HUES48 (cell line): ENCODE data around the gene HPGDS.
"Not testable (repeated sequence)": the region's sequence is repeated elsewhere in the genome, so short reads cannot be mapped to it uniquely, and the experiment has no call there.

Source experiments
- H3K27ac ChIP-seq: one replicate; pipeline ENCODE4 v1.7.0; 2013; ENCODE audit warnings: low read depth, low read length, inconsistent platforms
- H3K27me3 ChIP-seq: 2 replicates; pipeline ENCODE4 v1.6.1; 2013; ENCODE audit warnings: mild to moderate bottlenecking, low read length; ENCODE audit not compliant: control insufficient read depth, insufficient read depth
- H3K36me3 ChIP-seq: 2 replicates; pipeline ENCODE4 v1.6.1; 2013; ENCODE audit warnings: low read length; ENCODE audit not compliant: control insufficient read depth, insufficient read depth
- H3K4me1 ChIP-seq: 2 replicates; pipeline ENCODE4 v1.6.1; 2013; ENCODE audit warnings: mild to moderate bottlenecking, low read length; ENCODE audit not compliant: control insufficient read depth, insufficient read depth
- H3K4me3 ChIP-seq: 2 replicates; pipeline ENCODE4 v1.5.1; 2013; ENCODE audit warnings: mild to moderate bottlenecking, low read depth, low read length
- H3K9ac ChIP-seq: 2 replicates; pipeline ENCODE4 v1.6.1; 2013; ENCODE audit warnings: mild to moderate bottlenecking, low read depth, low read length, moderate library complexity
- H3K9me3 ChIP-seq: 2 replicates; pipeline ENCODE4 v1.6.1; 2013; ENCODE audit warnings: low read length; ENCODE audit not compliant: control insufficient read depth, insufficient read depth

Gene HPGDS

GRCh38 chr4:94325835-94326234 lies 16.8 kb downstream of the HPGDS start:
- H3K4me3 ChIP-seq, result no peak overlapping the region
- no peak overlapping the region for H3K27ac ChIP-seq
- no peak overlapping the region for H3K9ac ChIP-seq
- H3K27me3 ChIP-seq, result no peaks in the 10 kb centered on the region
- peaks cover 26% of the 10 kb centered on the region for H3K9me3 ChIP-seq
- no peaks in the 10 kb centered on the region for H3K4me1 ChIP-seq
- H3K36me3 ChIP-seq, result no peaks in the 10 kb centered on the region

DNA sequence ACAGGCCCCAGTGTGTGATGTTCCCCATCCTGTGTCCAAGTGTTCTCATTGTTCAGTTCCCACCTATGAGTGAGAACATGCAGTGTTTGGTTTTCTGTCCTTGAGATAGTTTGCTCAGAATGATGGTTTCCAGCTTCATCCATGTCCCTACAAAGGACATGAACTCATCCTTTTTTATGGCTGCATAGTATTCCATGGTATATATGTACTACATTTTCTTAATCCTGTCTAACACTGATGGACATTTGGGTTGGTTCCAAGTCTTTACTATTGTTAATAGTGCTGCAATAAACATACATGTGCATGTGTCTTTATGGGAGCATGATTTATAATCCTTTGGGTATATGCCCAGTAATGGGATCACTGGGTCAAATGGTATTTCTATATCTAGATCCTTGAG lies 22.7 kb downstream of the HPGDS start:
- not testable (repeated sequence) for H3K27me3 ChIP-seq

GRCh38 chr4:94307231-94307871 lies 35.3 kb downstream of the HPGDS start:
- H3K27ac ChIP-seq, result no peak overlapping the region
- H3K4me1 ChIP-seq, result no peaks in the 10 kb centered on the region
- H3K9me3 ChIP-seq, result no peaks in the 10 kb centered on the region
- no peak overlapping the region for H3K9ac ChIP-seq
- H3K36me3 ChIP-seq, result no peaks in the 10 kb centered on the region
- no peaks in the 10 kb centered on the region for H3K27me3 ChIP-seq
- no peak overlapping the region for H3K4me3 ChIP-seq

More for the DNA sequence above, 22.7 kb downstream of the HPGDS start:
- not testable (repeated sequence) for H3K9ac ChIP-seq, H3K4me1 ChIP-seq, H3K4me3 ChIP-seq, H3K27ac ChIP-seq, H3K36me3 ChIP-seq
- H3K9me3 ChIP-seq, result peaks cover 13% of the 10 kb centered on the region

GRCh38 chr4:94306713-94307112 lies 35.9 kb downstream of the HPGDS start:
- H3K9ac ChIP-seq, result no peak overlapping the region
- H3K4me3 ChIP-seq, result no peak overlapping the region
- H3K36me3 ChIP-seq, result no peaks in the 10 kb centered on the region
- H3K27me3 ChIP-seq, result no peaks in the 10 kb centered on the region
- H3K9me3 ChIP-seq, result no peaks in the 10 kb centered on the region
- no peak overlapping the region for H3K27ac ChIP-seq
- no peaks in the 10 kb centered on the region for H3K4me1 ChIP-seq

DNA sequence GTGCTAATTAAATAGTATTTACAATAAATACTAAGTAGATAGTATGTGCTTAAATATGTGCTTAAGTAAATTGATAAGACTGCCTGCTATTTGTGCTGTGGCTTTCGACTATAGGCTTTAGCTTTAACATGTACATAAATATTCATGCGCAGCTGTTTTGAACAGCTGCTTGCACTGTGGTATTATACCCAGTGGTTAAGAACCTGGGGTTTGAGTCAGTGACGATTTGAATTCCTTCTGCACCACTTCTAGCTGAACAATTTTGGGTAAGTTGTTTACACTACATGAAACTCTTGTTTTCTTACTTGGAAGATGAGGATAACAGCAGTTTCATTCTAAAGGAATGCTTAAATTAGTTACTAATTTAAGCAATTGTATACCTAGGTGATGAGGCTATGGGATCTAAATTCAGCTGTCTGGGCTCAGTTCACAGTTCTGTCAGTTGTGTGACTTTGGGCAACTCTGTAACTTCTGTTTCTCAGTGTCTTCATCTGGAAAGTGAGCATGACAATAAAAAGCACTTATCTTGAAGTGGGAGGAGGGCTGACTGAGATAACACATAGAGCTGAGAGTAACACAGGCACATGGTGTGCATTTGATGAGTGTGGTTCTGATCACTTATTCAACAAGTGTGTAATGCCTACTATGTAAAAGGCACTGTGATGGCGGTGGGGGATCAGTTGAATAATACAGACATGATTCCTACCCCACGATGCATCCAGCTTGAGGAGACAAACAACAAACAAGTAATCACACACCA lies 37.0 kb downstream of the HPGDS start:
- Histone ChIP-seq H3K4me1 (no peaks in the 10 kb centered on the region), H3K4me3 (no peak overlapping the region), H3K27ac (no peak overlapping the region), H3K27me3 (no peaks in the 10 kb centered on the region), H3K36me3 (no peaks in the 10 kb centered on the region), H3K9ac (no peak overlapping the region), H3K9me3 (no peaks in the 10 kb centered on the region)

DNA sequence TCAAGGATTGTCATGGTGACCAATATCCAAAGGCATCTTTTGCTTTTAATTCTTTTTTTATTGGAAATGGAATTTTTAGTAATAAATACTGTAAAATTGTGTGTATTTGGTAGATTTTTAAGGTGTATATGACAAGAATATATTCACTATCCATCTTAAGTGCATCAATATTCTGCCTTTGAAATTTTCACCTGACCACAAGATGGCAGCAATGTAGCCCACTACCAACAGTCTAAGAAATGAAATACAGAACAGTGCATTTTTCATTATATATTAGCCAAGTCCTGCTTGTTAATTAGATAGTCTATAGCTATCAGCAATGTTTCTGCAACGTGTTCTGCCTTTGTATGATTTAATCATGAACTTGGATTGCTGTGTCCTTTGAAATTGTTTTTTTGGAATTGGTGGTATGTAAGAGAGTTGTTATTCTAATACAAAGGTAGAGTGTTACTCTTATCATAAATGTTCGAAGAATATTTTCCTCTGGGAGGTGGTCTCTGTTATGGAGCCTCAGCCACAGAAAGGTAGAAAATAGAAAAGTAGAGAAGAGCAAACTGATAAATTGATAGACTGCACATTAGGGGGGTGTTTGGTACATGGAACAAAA lies 38.2 kb downstream of the HPGDS start:
- Histone ChIP-seq H3K4me3 (no peak overlapping the region), H3K9ac (no peak overlapping the region), H3K27ac (no peak overlapping the region), H3K27me3 (no peaks in the 10 kb centered on the region), H3K9me3 (no peaks in the 10 kb centered on the region), H3K36me3 (no peaks in the 10 kb centered on the region), H3K4me1 (no peaks in the 10 kb centered on the region)

DNA sequence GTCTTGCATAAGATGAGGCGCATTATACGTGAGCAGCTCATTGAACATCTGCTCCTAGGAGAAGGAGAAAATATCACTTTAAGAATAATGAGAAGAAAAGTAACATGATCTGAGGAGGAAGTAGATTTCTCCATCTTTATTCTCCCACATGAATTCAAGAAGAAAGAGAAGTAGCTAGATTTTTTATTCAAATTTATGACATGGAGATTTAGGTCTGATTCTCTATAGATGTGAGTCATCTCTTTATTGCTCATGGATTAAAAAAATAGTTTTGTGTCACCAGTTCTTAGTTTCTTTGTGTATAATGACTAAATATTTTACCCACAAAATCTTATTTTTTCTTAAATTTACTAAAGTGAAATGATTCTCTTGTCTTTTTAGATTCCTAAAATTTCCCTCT lies 40.4 kb downstream of the HPGDS start:
- Histone ChIP-seq H3K9me3 (no peaks in the 10 kb centered on the region), H3K27ac (no peak overlapping the region), H3K9ac (no peak overlapping the region), H3K36me3 (no peaks in the 10 kb centered on the region), H3K4me3 (no peak overlapping the region), H3K27me3 (no peaks in the 10 kb centered on the region), H3K4me1 (no peaks in the 10 kb centered on the region)

GRCh38 chr4:94298725-94299252 lies 43.8 kb downstream of the HPGDS start:
- Histone ChIP-seq H3K27ac (no peak overlapping the region), H3K36me3 (no peaks in the 10 kb centered on the region), H3K4me3 (no peak overlapping the region), H3K9me3 (no peaks in the 10 kb centered on the region), H3K27me3 (no peaks in the 10 kb centered on the region), H3K4me1 (no peaks in the 10 kb centered on the region), H3K9ac (no peak overlapping the region)

GRCh38 chr4:94295473-94295872 lies 47.2 kb downstream of the HPGDS start:
- H3K27ac ChIP-seq, H3K4me3 ChIP-seq, H3K9ac ChIP-seq, H3K27me3 ChIP-seq, H3K4me1 ChIP-seq, H3K9me3 ChIP-seq: not testable (repeated sequence)
- peaks cover 24% of the 10 kb centered on the region for H3K36me3 ChIP-seq

DNA sequence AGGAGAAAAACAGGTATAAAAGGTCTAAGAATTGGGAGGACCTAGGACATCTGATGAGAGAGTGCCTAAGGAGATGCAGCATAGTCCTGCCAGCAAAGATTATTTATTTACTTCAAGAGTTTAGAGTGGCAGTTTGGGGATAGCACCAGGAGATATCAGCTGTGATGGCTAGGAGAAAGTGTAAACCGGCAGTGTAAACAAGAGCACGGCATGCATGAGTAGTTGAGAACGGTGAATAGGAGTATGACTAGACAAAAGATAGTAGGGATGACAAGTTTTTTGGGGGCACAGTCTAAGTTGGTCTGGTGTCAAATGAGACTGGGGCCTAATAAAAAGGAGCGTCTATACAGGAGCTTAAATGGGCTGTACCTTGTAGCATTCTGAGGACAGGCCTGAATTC lies 48.7 kb downstream of the HPGDS start:
- not testable (repeated sequence) for H3K9ac ChIP-seq, H3K4me3 ChIP-seq, H3K4me1 ChIP-seq, H3K27me3 ChIP-seq, H3K9me3 ChIP-seq, H3K27ac ChIP-seq
- peaks cover 39% of the 10 kb centered on the region for H3K36me3 ChIP-seq

DNA sequence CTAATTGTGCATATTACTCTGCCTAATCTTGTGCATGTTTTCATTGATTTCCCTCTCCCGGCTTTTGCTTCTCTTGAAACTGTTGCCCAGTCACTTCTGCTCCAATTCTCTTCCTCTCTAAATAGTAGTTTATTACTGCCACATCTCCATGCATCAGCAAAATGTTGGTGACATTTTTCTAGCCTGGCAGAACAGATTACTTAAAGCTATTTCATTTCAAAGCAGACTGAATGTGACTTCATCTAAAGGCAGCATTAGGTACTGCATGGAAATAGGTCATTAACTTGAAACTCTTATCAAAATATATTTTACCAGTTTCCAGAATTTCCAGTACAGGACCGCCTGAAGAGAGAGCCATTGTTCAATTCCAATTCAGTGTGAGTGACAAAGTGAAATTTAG lies 52.4 kb downstream of the HPGDS start:
- H3K4me3 ChIP-seq, result no peak overlapping the region
- H3K27me3 ChIP-seq, result no peaks in the 10 kb centered on the region
- H3K27ac ChIP-seq, result no peak overlapping the region
- no peak overlapping the region for H3K9ac ChIP-seq
- no peaks in the 10 kb centered on the region for H3K9me3 ChIP-seq
- no peaks in the 10 kb centered on the region for H3K4me1 ChIP-seq
- H3K36me3 ChIP-seq, result peaks cover 76% of the 10 kb centered on the region
